Activated CD4-positive, alpha-beta T cell treated with anti-CD3 and anti-CD28 coated beads, Interleukin-2, amount 10 ng/mL, durations not matched to agents 7 days and 5 days (primary cell): ENCODE results near the gene CSH1. TPM values are rescaled to one million over a fixed set of nuclear protein-coding genes. Genes with fewer than 3 reads are reported as not detected.
A peak's percentile ranks its signal among the peaks of the same experiment; 100 is the strongest.

Experiments used
- CTCF ChIA-PET: fragments of 350-600 bp; sonication (Branson Sonifier 250); formaldehyde crosslinking; loops from one replicate; lab custom pipeline; 2021; ENCODE audit warnings: antibody characterized with exemption; lab: Charles Lee
- POLR2A ChIA-PET: fragments of 350-600 bp; sonication (Branson Sonifier 250); formaldehyde crosslinking; loops from one replicate; lab custom pipeline; 2021; ENCODE audit warnings: antibody characterized with exemption; lab: Charles Lee
- DNase-seq: peaks from one replicate; pipeline ENCODE4 v3.0.0-alpha.2; 2020
- H3K27ac Mint-ChIP-seq: one replicate; pipeline ENCODE4 v1.8.0; 2021; ENCODE audit warnings: mild to moderate bottlenecking, moderate library complexity, mixed read lengths
- H3K27me3 Mint-ChIP-seq: one replicate; pipeline ENCODE4 v1.8.0; 2021; ENCODE audit warnings: mixed read lengths
- H3K36me3 Mint-ChIP-seq: one replicate; pipeline ENCODE4 v1.8.0; 2021; ENCODE audit warnings: low read depth, mixed read lengths
- H3K4me1 Mint-ChIP-seq: one replicate; pipeline ENCODE4 v1.8.0; 2021; ENCODE audit warnings: mixed read lengths
- H3K4me3 Mint-ChIP-seq: one replicate; pipeline ENCODE4 v1.8.0; 2021; ENCODE audit warnings: mild to moderate bottlenecking, moderate library complexity, mixed read lengths
- H3K9me3 Mint-ChIP-seq: one replicate; pipeline ENCODE4 v1.8.0; 2021; ENCODE audit warnings: mixed read lengths
- total RNA-seq, 2 experiments: library from RNA; stranded (reverse); gene quantifications; one replicate each; pipeline ENCODE4 v1.2.3, GENCODE V29; 2021

CSH1 gene
- total RNA-seq, 2 experiments from 2014 or later = not detected

- H3K4me1 Mint-ChIP-seq = peaks cover 26% of the 10 kb centered on the region
- no peaks in the 10 kb centered on the region for H3K36me3 Mint-ChIP-seq
- H3K4me3 Mint-ChIP-seq = no peak overlapping the region
- H3K9me3 Mint-ChIP-seq = no peaks in the 10 kb centered on the region
- H3K27me3 Mint-ChIP-seq = peaks cover 4% of the 10 kb centered on the region
- DNase-seq = no peak
- POLR2A ChIA-PET = no interaction called here
- H3K27ac Mint-ChIP-seq = peak overlapping the region; percentile 72
- CTCF ChIA-PET = interaction anchor here (0.6 to 0.9 kb wide), 5 partner anchors 10 to 295 kb away, joined by 3 to 5 read pairs (median 4); no protein-coding TSS in a partner anchor
Measured at GRCh38 chr17:63937319-63937718, 40.9 kb upstream of the CSH1 start.

DNA sequence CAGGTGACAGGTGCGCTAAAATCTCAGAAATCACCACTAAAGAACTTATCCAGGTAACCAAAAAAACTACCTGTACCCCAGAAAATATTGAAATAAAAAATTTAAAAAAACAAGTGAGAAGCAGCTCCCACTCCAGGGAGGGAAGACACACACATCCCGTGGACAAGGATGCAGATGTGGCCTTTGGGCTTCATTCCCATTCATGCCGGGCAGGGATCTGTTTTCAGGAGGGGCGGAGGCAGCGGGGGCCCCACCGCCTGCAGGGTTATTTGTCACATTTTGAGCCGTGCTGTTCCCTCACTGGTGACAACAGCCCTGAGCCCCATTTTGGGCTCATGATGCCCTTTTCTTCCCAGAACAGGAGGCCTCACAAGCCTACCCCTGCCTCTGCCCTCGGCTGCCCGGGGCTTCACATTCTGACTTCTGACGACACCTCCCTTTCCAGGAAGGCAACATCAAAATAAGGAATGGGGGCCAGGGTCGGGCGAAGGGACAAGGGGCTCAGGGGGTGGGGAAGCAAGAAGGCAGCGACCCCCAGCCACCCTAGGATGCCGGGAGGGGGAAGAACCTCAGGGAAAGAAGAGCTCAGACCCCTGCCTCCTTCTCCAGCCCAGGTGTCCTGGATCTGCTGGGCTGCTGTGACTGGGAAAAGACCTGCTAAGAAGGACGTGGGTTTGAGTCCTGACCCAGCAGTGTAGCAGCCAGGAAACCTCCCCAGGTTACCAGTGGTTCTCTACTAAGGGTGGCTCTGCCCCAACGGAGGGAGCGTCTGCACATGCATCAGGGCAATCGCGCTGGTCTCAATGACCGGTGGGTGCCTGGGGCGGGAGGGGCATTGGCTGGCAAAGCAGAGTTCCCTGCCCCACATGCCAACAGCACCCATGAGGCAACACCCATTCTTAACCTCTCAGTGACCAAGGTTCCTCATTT is 38.1 kb upstream of the CSH1 start:
- POLR2A ChIA-PET = no interaction called here
- no peaks in the 10 kb centered on the region for H3K9me3 Mint-ChIP-seq

GRCh38 chr17:63933598-63933997 is 37.2 kb upstream of the CSH1 start:
- DNase-seq = no peak
- H3K36me3 Mint-ChIP-seq = peaks cover 8% of the 10 kb centered on the region
- ChIA-PET POLR2A (no interaction called here), CTCF (interaction anchor here (1.0 to 7.7 kb wide), 6 partner anchors 13 to 200 kb away, joined by 3 to 38 read pairs (median 14); partner anchors contain the start of gene GH1)
- H3K27me3 Mint-ChIP-seq = peaks cover 4% of the 10 kb centered on the region
- peak overlapping the region; percentile 13 for H3K27ac Mint-ChIP-seq
- peaks cover 36% of the 10 kb centered on the region for H3K4me1 Mint-ChIP-seq
- no peak overlapping the region for H3K4me3 Mint-ChIP-seq
- H3K9me3 Mint-ChIP-seq = no peaks in the 10 kb centered on the region

More for the DNA sequence above, 38.1 kb upstream of the CSH1 start:
- Mint-ChIP-seq H3K27me3 (peaks cover 4% of the 10 kb centered on the region), H3K4me1 (peaks cover 44% of the 10 kb centered on the region), H3K36me3 (peaks cover 6% of the 10 kb centered on the region), H3K27ac (no peak overlapping the region), H3K4me3 (no peak overlapping the region)
- CTCF ChIA-PET = interaction anchor here (0.5 to 7.7 kb wide), 4 partner anchors 12 to 86 kb away, joined by 3 to 38 read pairs (median 18); partner anchors contain the start of genes GH1 and ICAM2
- no peak for DNase-seq

- H3K9me3 Mint-ChIP-seq = no peaks in the 10 kb centered on the region
- H3K27me3 Mint-ChIP-seq = peaks cover 4% of the 10 kb centered on the region
Measured at GRCh38 chr17:63932721-63933120, 36.3 kb upstream of the CSH1 start.

DNA sequence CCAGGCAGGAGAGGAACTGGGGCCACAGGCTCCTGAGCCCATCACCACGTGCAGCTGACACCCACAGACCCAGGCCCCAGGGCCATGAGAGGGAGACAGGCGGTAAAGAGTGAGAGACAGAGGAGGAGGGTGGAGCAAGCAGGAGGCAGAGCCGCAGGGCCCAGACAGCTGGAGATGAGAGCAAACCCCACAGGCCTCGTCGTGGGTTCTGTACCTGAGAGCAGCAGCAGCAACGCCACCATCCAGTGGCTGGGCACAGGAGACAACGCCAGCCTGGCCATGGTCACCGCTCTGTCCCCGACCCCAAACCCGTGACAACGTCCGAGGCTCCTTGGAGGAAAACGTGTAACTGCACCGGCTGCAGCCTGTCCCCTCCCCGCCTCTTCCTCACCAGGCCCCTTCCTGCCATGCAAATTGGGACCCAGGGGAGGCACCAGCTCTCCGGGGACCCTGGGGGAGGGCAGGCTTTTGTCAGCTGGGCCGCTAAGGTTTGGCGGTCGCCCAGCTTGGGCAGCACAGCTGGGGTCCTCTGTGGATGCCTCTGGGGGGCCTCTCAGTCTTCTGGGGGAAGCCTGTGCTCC is 35.7 kb upstream of the CSH1 start, which contains the start of gene CD79B:
Gene CD79B, minus strand, starts transcription at position 351 of the 581 bp plus-strand sequence. Its CDS starts 70 bp downstream, at position 281.
- ChIA-PET CTCF (interaction anchor here (1.0 to 7.7 kb wide), 13 partner anchors 11 to 202 kb away, joined by 3 to 38 read pairs (median 4); partner anchors contain the start of genes CSHL1 and GH1), POLR2A (no interaction called here)
- Mint-ChIP-seq H3K27ac (peak within 1 kb of the TSS; percentile 95), H3K36me3 (peaks cover 8% of the 10 kb centered on the region), H3K27me3 (peaks cover 4% of the 10 kb centered on the region), H3K9me3 (no peaks in the 10 kb centered on the region), H3K4me3 (peak within 1 kb of the TSS; percentile 95), H3K4me1 (peaks cover 31% of the 10 kb centered on the region)
- peak; percentile 47 for DNase-seq

More at GRCh38 chr17:63932721-63933120, 36.3 kb upstream of the CSH1 start:
- DNase-seq = no peak
- peaks cover 8% of the 10 kb centered on the region for H3K36me3 Mint-ChIP-seq
- peaks cover 31% of the 10 kb centered on the region for H3K4me1 Mint-ChIP-seq
- H3K4me3 Mint-ChIP-seq = peak overlapping the region; percentile 95
- POLR2A ChIA-PET = no interaction called here
- CTCF ChIA-PET = interaction anchor here (1.0 to 7.7 kb wide), 11 partner anchors 11 to 201 kb away, joined by 3 to 38 read pairs (median 5); partner anchors contain the start of genes CSHL1 and GH1
- H3K27ac Mint-ChIP-seq = peak overlapping the region; percentile 95

- peaks cover 4% of the 10 kb centered on the region for H3K27me3 Mint-ChIP-seq
- peak overlapping the region; percentile 95 for H3K27ac Mint-ChIP-seq
- H3K4me1 Mint-ChIP-seq = peaks cover 30% of the 10 kb centered on the region
- no peaks in the 10 kb centered on the region for H3K9me3 Mint-ChIP-seq
- peak overlapping the region; percentile 95 for H3K4me3 Mint-ChIP-seq
- POLR2A ChIA-PET = no interaction called here
- DNase-seq = peak; percentile 65
- H3K36me3 Mint-ChIP-seq = peaks cover 8% of the 10 kb centered on the region
- CTCF ChIA-PET = interaction anchor here (0.5 to 7.7 kb wide), 11 partner anchors 9 to 1923 kb away, joined by 3 to 38 read pairs (median 4); partner anchors contain the start of gene GH1
Measured at GRCh38 chr17:63930951-63931575, 34.7 kb upstream of the CSH1 start.

GRCh38 chr17:63929860-63930766 is 33.7 kb upstream of the CSH1 start:
- peak overlapping the region; percentile 95 for H3K4me3 Mint-ChIP-seq

GRCh38 chr17:63928966-63929695 is 32.8 kb upstream of the CSH1 start:
- Mint-ChIP-seq H3K9me3 (no peaks in the 10 kb centered on the region), H3K27me3 (no peaks in the 10 kb centered on the region), H3K4me1 (peaks cover 29% of the 10 kb centered on the region), H3K4me3 (peak overlapping the region; percentile 20), H3K27ac (peak overlapping the region; percentile 69), H3K36me3 (peaks cover 8% of the 10 kb centered on the region)
- POLR2A ChIA-PET = no interaction called here
- CTCF ChIA-PET = interaction anchor here (0.9 to 7.7 kb wide), 8 partner anchors 10 to 205 kb away, joined by 3 to 38 read pairs (median 6); partner anchors contain the start of gene GH1
- no peak for DNase-seq

More at GRCh38 chr17:63929860-63930766, 33.7 kb upstream of the CSH1 start:
- DNase-seq = no peak
- ChIA-PET POLR2A (no interaction called here), CTCF (interaction anchor here (0.5 to 7.7 kb wide), 10 partner anchors 10 to 204 kb away, joined by 3 to 38 read pairs (median 4); partner anchors contain the start of gene GH1)
- H3K36me3 Mint-ChIP-seq = peaks cover 8% of the 10 kb centered on the region
- no peaks in the 10 kb centered on the region for H3K9me3 Mint-ChIP-seq
- no peaks in the 10 kb centered on the region for H3K27me3 Mint-ChIP-seq
- peak overlapping the region; percentile 19 for H3K27ac Mint-ChIP-seq
- H3K4me1 Mint-ChIP-seq = peaks cover 29% of the 10 kb centered on the region

- ChIA-PET CTCF (interaction anchor here (0.5 to 7.2 kb wide), 8 partner anchors 9 to 510 kb away, joined by 3 to 33 read pairs (median 4); partner anchors contain the start of gene GH1), POLR2A (interaction anchor here (0.6 kb wide), 1 partner anchor 8 kb away, joined by 13 read pairs; no protein-coding TSS in a partner anchor)
- Mint-ChIP-seq H3K4me1 (peaks cover 27% of the 10 kb centered on the region), H3K9me3 (no peaks in the 10 kb centered on the region), H3K27ac (no peak overlapping the region), H3K4me3 (no peak overlapping the region), H3K36me3 (peaks cover 8% of the 10 kb centered on the region), H3K27me3 (no peaks in the 10 kb centered on the region)
- DNase-seq = no peak
Measured at GRCh38 chr17:63928172-63928666, 31.8 kb upstream of the CSH1 start.

GRCh38 chr17:63927464-63928171 is 31.2 kb upstream of the CSH1 start:
- DNase-seq = no peak
- ChIA-PET POLR2A (interaction anchor here (0.6 kb wide), 1 partner anchor 9 kb away, joined by 13 read pairs; no protein-coding TSS in a partner anchor), CTCF (interaction anchor here (0.5 to 7.2 kb wide), 6 partner anchors 9 to 511 kb away, joined by 3 to 33 read pairs (median 5); partner anchors contain the start of gene GH1)
- Mint-ChIP-seq H3K27ac (no peak overlapping the region), H3K36me3 (peaks cover 8% of the 10 kb centered on the region), H3K9me3 (no peaks in the 10 kb centered on the region), H3K4me1 (peaks cover 21% of the 10 kb centered on the region), H3K4me3 (no peak overlapping the region), H3K27me3 (no peaks in the 10 kb centered on the region)
